GM12872 (cell line): ENCODE measurements around the gene EFNA3.

Experiments
- TF ChIP-seq, protein P1 (sequence below): IDR thresholded peaks from 3 replicates; pipeline ENCODE4 v1.5.1; 2011; ENCODE audit warnings: low read depth, mild to moderate bottlenecking, low read length, moderate library complexity; ENCODE audit not compliant: insufficient read depth

The EFNA3 gene

DNA sequence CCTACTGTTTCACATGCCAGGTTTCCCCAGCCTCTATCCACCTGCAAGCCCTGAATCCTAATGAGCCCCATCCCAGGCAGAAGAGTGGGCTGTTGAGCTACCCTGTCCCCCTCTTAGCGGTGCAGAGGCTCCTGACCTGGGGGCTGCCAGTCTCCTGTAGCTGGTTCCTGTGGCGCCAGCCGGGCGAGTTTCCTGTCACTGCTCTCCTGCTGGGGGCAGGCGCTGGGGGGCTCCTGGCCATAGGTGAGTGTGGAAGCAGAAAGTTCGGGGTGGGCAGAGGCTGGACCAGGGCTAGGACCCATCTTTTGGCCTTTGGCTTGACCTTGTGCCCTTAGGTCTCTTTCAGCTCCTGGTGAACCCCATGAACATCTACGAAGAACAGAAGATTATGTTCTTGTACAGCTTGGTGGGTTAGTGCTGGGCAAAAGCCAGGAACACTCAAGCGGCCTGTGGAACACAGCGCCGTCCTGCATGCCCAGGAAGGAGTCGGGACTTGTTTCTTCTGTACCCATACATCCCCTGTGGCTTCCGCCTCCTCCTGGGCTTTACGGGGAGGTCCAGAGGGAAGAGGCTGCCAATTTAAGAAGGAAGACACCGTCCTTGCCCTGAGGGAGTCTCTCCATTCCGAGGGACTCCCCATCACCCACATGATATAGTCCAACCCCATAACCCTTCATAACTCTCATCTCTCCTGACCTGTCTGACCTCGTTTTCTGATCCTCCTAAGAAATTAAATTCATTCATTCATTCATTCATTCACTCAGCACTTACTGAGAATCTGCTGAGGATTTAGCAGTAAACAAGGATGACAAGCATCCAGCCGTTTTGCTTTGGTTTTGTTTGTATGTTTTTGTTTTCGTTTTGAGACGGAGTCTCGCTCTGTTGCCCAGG, 44.1 kb upstream of the EFNA3 start:
- TF ChIP-seq, protein P1, sequence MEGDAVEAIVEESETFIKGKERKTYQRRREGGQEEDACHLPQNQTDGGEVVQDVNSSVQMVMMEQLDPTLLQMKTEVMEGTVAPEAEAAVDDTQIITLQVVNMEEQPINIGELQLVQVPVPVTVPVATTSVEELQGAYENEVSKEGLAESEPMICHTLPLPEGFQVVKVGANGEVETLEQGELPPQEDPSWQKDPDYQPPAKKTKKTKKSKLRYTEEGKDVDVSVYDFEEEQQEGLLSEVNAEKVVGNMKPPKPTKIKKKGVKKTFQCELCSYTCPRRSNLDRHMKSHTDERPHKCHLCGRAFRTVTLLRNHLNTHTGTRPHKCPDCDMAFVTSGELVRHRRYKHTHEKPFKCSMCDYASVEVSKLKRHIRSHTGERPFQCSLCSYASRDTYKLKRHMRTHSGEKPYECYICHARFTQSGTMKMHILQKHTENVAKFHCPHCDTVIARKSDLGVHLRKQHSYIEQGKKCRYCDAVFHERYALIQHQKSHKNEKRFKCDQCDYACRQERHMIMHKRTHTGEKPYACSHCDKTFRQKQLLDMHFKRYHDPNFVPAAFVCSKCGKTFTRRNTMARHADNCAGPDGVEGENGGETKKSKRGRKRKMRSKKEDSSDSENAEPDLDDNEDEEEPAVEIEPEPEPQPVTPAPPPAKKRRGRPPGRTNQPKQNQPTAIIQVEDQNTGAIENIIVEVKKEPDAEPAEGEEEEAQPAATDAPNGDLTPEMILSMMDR = no peak

DNA sequence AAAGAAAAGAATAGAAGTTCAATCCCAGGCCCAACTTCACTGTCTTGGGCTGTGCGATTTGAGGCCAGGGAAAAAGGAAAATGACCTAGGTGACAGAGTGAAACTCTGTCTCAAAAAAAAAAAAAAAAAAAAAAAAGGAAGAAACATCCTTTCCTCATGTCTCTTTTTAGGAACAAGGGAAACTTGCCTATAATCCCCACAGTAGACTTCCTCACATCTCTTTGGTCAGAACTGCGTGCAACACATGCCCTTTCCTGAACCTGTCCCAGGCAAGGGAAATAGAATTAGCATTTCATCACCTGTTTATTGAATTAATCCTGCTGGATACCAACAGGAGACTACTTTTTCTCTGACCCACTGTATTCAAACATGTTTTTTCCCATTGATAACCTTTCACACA, 42.7 kb upstream of the EFNA3 start:
- TF ChIP-seq, protein P1 = no peak

DNA sequence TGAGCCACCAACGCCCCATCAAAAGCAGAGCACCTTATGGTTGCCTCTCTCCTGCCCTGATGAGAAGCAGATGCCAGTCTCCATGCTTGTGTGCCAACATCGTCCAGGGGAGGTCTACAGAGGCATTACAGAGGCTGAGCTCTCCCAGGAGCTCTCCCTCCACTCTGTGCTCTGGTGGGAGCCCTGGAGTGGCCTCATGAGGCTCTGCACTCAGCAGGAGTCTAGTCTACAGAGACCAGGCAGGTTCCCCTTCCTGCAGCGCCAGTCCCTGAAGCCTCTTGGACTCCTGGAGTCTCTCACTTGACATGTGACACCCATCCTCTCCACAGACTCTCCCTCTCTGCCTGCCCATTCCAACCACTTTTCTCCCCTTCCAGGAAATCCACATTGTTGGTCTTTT, 41.6 kb upstream of the EFNA3 start:
- TF ChIP-seq, protein P1 = no peak

DNA sequence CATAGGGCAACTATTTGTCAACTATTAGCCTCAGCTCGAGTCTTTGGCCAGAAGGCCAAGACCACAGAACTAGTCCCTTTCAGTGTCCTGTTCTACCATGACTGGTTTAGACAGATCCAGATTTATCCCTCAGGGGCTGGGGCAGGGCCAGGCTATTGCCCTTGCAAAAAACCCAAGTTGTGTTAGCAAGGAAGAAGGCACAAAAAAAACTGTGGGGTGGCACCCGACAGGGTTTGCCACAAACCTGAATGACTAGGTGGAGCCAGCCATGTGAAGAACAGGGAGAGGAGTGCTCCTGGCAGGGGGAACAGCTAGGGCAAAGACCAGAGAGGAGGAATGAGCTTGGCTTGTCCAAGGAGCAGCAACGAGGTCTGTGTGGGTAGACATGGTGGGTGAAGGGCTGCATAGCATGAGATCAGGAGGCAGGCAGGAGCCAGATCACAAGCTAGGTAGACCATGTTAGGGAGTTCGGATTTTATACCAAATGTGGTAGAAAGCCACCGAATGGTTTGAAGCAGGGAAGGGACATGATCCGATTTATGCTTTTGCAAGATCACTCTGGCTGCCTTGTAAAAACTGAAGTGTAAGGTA, 40.7 kb upstream of the EFNA3 start:
- TF ChIP-seq, protein P1 = no peak

DNA sequence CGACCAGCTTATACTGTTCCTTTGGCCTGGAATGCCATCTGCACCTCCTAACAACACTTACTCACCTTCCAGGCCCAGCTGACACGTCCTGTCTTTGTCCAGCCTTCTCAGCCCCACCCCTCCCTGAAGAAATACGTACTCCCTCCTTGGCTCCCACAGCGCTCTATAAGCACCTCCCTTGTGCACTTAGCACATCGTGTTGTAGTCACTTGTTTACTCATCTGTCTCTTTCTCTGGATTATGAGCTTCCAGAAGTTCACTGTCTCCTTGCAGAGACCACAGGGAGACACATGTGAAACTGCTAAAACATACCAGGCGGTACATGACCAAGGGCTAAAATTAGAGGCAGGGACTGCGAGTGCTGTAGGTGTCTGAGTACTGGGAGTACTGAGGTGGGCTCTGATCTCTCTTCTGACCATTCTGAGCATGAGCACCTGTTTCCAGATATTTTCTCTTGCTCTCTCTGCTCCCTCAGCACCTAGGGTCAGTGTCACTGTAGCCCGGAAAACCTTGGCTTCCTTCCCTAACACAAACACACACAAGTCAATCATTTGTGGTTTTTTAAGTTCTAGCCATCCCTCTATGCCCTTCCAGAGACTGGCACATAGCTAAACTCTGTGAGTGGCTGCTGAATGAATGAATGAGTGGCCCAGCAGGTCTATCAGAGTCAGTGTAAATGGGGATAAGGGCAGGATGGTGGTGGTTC, 39.9 kb upstream of the EFNA3 start:
- TF ChIP-seq, protein P1 = no peak

DNA sequence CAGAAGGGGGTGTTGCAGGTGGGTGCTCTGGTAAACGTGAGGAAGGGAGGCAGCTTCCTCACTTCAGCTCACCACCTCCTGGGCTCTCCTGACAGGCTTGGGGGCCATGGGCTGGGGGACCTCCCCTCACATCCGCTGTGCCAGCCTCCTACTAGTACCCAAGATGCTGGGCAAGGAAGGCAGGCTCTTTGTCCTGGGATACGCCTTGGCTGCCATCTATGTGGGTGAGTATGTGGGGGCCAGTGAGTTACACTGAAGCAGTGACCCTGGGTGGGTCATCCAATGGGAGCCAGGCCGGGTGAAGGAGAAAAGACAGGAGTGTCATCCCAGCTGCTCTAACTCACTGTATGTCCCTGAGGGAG, 39.3 kb upstream of the EFNA3 start:
- TF ChIP-seq, protein P1 = no peak

DNA sequence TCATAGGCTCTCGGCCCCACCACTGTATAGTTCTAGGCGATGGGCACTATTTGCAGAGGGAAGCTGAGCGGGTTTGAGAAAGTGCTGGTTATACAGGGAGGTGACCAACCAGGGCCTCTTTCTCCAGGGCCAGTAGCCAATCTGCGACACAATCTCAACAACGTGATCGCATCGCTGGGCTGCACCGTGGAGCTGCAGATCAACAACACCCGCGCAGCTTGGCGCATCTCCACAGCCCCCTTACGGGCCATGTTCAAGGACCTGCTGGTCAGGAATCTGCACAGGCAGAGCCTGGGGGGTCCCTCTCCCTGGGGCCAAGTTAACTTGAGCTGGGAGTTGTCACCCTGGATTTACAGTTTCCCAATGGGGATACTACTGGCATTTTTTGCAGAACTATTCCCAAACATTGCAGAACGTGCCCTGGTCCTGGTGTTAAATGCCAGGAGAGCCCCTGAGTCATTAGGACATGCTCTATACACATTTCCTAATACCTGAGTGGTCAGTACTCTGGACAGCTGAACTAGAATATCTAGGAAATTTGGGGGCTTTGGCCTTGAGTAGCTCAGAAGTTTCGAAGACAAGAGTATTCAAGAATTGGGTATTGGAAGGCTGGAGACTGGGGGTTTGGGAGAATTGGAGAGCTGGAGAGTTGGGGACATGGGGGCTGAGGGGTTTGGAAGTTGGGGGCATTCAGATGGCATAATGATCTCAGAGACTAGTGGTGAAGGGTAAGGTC, 38.1 kb upstream of the EFNA3 start:
- TF ChIP-seq, protein P1 = no peak
